Central memory CD8-positive, alpha-beta T cell (primary cell): Measurements from ENCODE around the gene GPATCH4.
A peak's percentile ranks its signal among the peaks of the same experiment; 100 is the strongest.

Source experiments
- ATAC-seq: fragments of 150-1000 bp; cut with Tn5 transposase; replicated peaks from 2 replicates; pipeline ENCODE4 v1.10.0; 2022; ENCODE audit warnings: mild to moderate bottlenecking, moderate FRiP score, moderate number of reproducible peaks; ENCODE audit not compliant: poor library complexity, severe bottlenecking; ENCODE audit errors: extremely low read depth
- DNase-seq, 2 donors: peaks; one replicate each; pipeline ENCODE4 v3.0.0; 2021; ENCODE audit warnings: low spot score in 2 of 2
- H3K27ac Mint-ChIP-seq: one replicate; pipeline ENCODE4 v1.8.0; 2022; ENCODE audit warnings: low read depth, mild to moderate bottlenecking, moderate library complexity, mixed read lengths
- H3K27me3 Mint-ChIP-seq: one replicate; pipeline ENCODE4 v1.8.0; 2022; ENCODE audit warnings: mixed read lengths
- H3K36me3 Mint-ChIP-seq: one replicate; pipeline ENCODE4 v1.8.0; 2022; ENCODE audit warnings: mild to moderate bottlenecking, moderate library complexity, mixed read lengths; ENCODE audit not compliant: insufficient read depth
- H3K4me1 Mint-ChIP-seq: one replicate; pipeline ENCODE4 v1.8.0; 2022; ENCODE audit warnings: mixed read lengths
- H3K4me3 Mint-ChIP-seq: one replicate; pipeline ENCODE4 v1.8.0; 2022; ENCODE audit warnings: mild to moderate bottlenecking, moderate library complexity, mixed read lengths
- H3K9me3 Mint-ChIP-seq: one replicate; pipeline ENCODE4 v1.8.0; 2022; ENCODE audit warnings: mixed read lengths

The GPATCH4 gene

GRCh38 chr1:156577550-156577949 lies 23.7 kb downstream of the GPATCH4 start:
- ATAC-seq, result no peak
- Mint-ChIP-seq H3K36me3 (peaks cover 2% of the 10 kb centered on the region), H3K9me3 (no peaks in the 10 kb centered on the region), H3K4me3 (no peak overlapping the region), H3K27me3 (peaks cover 28% of the 10 kb centered on the region), H3K27ac (no peak overlapping the region), H3K4me1 (peaks cover 21% of the 10 kb centered on the region)
- no peak for DNase-seq

GRCh38 chr1:156574039-156574633 lies 27.1 kb downstream of the GPATCH4 start:
- ATAC-seq (no peak), DNase-seq (no peak)
- Mint-ChIP-seq H3K36me3 (no peaks in the 10 kb centered on the region), H3K9me3 (no peaks in the 10 kb centered on the region), H3K27me3 (peaks cover 48% of the 10 kb centered on the region), H3K27ac (no peak overlapping the region), H3K4me1 (peaks cover 10% of the 10 kb centered on the region), H3K4me3 (no peak overlapping the region)

GRCh38 chr1:156572663-156573018 lies 28.6 kb downstream of the GPATCH4 start:
- peaks cover 48% of the 10 kb centered on the region for H3K27me3 Mint-ChIP-seq
- DNase-seq (no peak), ATAC-seq (no peak)
- peak overlapping the region; percentile 77 for H3K4me3 Mint-ChIP-seq
- H3K4me1 Mint-ChIP-seq, result peaks cover 10% of the 10 kb centered on the region
- no peaks in the 10 kb centered on the region for H3K9me3 Mint-ChIP-seq
- no peaks in the 10 kb centered on the region for H3K36me3 Mint-ChIP-seq
- H3K27ac Mint-ChIP-seq, result peak overlapping the region; percentile 56

- no peaks in the 10 kb centered on the region for H3K9me3 Mint-ChIP-seq
- peak within 1 kb of the TSS; percentile 56 for H3K27ac Mint-ChIP-seq
- peak within 1 kb of the TSS; percentile 77 for H3K4me3 Mint-ChIP-seq
- peak; percentile 44 to 47 for DNase-seq
- H3K4me1 Mint-ChIP-seq, result peaks cover 10% of the 10 kb centered on the region
- H3K36me3 Mint-ChIP-seq, result no peaks in the 10 kb centered on the region
- peak; percentile 78 for ATAC-seq
- H3K27me3 Mint-ChIP-seq, result peaks cover 48% of the 10 kb centered on the region
Observed at GRCh38 chr1:156571919-156572662, 29.2 kb downstream of the GPATCH4 start, which contains the start of gene IQGAP3. TSS of gene IQGAP3 (minus strand) at chr1:156572565. CDS start at chr1:156572529, 36 bp downstream.

- no peaks in the 10 kb centered on the region for H3K36me3 Mint-ChIP-seq
- H3K9me3 Mint-ChIP-seq, result no peaks in the 10 kb centered on the region
- peaks cover 48% of the 10 kb centered on the region for H3K27me3 Mint-ChIP-seq
- DNase-seq (no peak), ATAC-seq (no peak)
- H3K4me3 Mint-ChIP-seq, result peak overlapping the region; percentile 3
- peaks cover 10% of the 10 kb centered on the region for H3K4me1 Mint-ChIP-seq
- H3K27ac Mint-ChIP-seq, result no peak overlapping the region
Observed at GRCh38 chr1:156571261-156571852, 29.9 kb downstream of the GPATCH4 start.

GRCh38 chr1:156566436-156566835 lies 34.8 kb downstream of the GPATCH4 start:
- H3K9me3 Mint-ChIP-seq, result no peaks in the 10 kb centered on the region
- no peak for DNase-seq
- no peak overlapping the region for H3K4me3 Mint-ChIP-seq
- H3K27me3 Mint-ChIP-seq, result peaks cover 9% of the 10 kb centered on the region
- H3K36me3 Mint-ChIP-seq, result no peaks in the 10 kb centered on the region
- H3K27ac Mint-ChIP-seq, result no peak overlapping the region
- no peak for ATAC-seq
- peaks cover 6% of the 10 kb centered on the region for H3K4me1 Mint-ChIP-seq

GRCh38 chr1:156565519-156565918 lies 35.8 kb downstream of the GPATCH4 start:
- Mint-ChIP-seq H3K9me3 (no peaks in the 10 kb centered on the region), H3K4me3 (no peak overlapping the region), H3K27me3 (no peaks in the 10 kb centered on the region), H3K27ac (no peak overlapping the region), H3K36me3 (no peaks in the 10 kb centered on the region), H3K4me1 (peaks cover 6% of the 10 kb centered on the region)
- ATAC-seq, result no peak
- no peak for DNase-seq

GRCh38 chr1:156560585-156561163 lies 40.6 kb downstream of the GPATCH4 start:
- Mint-ChIP-seq H3K4me3 (no peak overlapping the region), H3K4me1 (peaks cover 6% of the 10 kb centered on the region), H3K27ac (no peak overlapping the region), H3K36me3 (no peaks in the 10 kb centered on the region), H3K27me3 (no peaks in the 10 kb centered on the region), H3K9me3 (no peaks in the 10 kb centered on the region)
- ATAC-seq (no peak), DNase-seq (no peak)

GRCh38 chr1:156559797-156560385 lies 41.4 kb downstream of the GPATCH4 start:
- no peak for ATAC-seq
- DNase-seq, result no peak
- Mint-ChIP-seq H3K4me1 (no peaks in the 10 kb centered on the region), H3K27ac (no peak overlapping the region), H3K4me3 (no peak overlapping the region), H3K9me3 (no peaks in the 10 kb centered on the region), H3K27me3 (no peaks in the 10 kb centered on the region), H3K36me3 (no peaks in the 10 kb centered on the region)

GRCh38 chr1:156559086-156559796 lies 42.0 kb downstream of the GPATCH4 start:
- H3K36me3 Mint-ChIP-seq, result no peaks in the 10 kb centered on the region
- DNase-seq (no peak), ATAC-seq (no peak)
- no peak overlapping the region for H3K4me3 Mint-ChIP-seq
- no peak overlapping the region for H3K27ac Mint-ChIP-seq
- no peaks in the 10 kb centered on the region for H3K4me1 Mint-ChIP-seq
- no peaks in the 10 kb centered on the region for H3K9me3 Mint-ChIP-seq
- no peaks in the 10 kb centered on the region for H3K27me3 Mint-ChIP-seq

- Mint-ChIP-seq H3K27me3 (no peaks in the 10 kb centered on the region), H3K27ac (no peak overlapping the region), H3K36me3 (no peaks in the 10 kb centered on the region), H3K9me3 (no peaks in the 10 kb centered on the region), H3K4me1 (no peaks in the 10 kb centered on the region), H3K4me3 (no peak overlapping the region)
- DNase-seq (no peak), ATAC-seq (no peak)
Observed at GRCh38 chr1:156556354-156556753, 44.9 kb downstream of the GPATCH4 start.

GRCh38 chr1:156555715-156556114 lies 45.6 kb downstream of the GPATCH4 start:
- DNase-seq, result no peak
- ATAC-seq, result no peak
- no peaks in the 10 kb centered on the region for H3K4me1 Mint-ChIP-seq
- H3K9me3 Mint-ChIP-seq, result no peaks in the 10 kb centered on the region
- no peaks in the 10 kb centered on the region for H3K27me3 Mint-ChIP-seq
- H3K36me3 Mint-ChIP-seq, result no peaks in the 10 kb centered on the region
- no peak overlapping the region for H3K4me3 Mint-ChIP-seq
- H3K27ac Mint-ChIP-seq, result no peak overlapping the region
